Epithelial cell of esophagus (primary cell): ENCODE data around the gene PICALM.

Experiments used
- DNase-seq: peaks from one replicate; pipeline ENCODE4 v3.0.0; 2010; ENCODE audit warnings: low read depth
- H3K4me3 ChIP-seq: 2 replicates; pipeline ENCODE4 v1.5.1; 2011; ENCODE audit warnings: mild to moderate bottlenecking, low read length, control low read depth
- TF ChIP-seq, protein P1 (sequence below): IDR thresholded peaks from 2 replicates; pipeline ENCODE4 v1.5.1; 2011; ENCODE audit warnings: low read depth, mild to moderate bottlenecking, low read length, control low read depth, inconsistent platforms; ENCODE audit not compliant: insufficient read depth; ENCODE audit errors: missing control alignments

Gene PICALM

GRCh38 chr11:86039094-86039493 lies 29.8 kb downstream of the PICALM start:
- no peak overlapping the region for H3K4me3 ChIP-seq
- no peak for DNase-seq
- TF ChIP-seq, protein P1, sequence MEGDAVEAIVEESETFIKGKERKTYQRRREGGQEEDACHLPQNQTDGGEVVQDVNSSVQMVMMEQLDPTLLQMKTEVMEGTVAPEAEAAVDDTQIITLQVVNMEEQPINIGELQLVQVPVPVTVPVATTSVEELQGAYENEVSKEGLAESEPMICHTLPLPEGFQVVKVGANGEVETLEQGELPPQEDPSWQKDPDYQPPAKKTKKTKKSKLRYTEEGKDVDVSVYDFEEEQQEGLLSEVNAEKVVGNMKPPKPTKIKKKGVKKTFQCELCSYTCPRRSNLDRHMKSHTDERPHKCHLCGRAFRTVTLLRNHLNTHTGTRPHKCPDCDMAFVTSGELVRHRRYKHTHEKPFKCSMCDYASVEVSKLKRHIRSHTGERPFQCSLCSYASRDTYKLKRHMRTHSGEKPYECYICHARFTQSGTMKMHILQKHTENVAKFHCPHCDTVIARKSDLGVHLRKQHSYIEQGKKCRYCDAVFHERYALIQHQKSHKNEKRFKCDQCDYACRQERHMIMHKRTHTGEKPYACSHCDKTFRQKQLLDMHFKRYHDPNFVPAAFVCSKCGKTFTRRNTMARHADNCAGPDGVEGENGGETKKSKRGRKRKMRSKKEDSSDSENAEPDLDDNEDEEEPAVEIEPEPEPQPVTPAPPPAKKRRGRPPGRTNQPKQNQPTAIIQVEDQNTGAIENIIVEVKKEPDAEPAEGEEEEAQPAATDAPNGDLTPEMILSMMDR, result no peak

DNA sequence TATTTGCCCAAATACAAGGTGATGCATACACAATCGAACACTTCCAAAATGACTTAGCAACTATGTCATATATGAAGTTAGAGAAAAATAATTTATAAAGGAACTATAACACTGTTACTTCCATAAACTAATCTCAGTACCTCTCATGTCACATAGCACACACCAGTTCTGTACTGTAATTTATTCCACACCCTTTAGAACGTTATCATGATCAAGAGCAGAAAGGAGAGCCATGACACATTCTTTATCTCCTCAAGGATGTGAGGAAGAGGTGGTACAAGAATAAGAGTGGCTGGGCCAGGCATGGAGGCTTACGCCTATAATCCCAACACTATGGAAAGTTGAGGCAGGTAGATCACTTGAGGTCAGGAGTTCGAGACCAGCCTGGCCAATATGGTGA lies 31.1 kb downstream of the PICALM start:
- TF ChIP-seq, protein P1, result no peak
- H3K4me3 ChIP-seq, result no peak overlapping the region
- no peak for DNase-seq

DNA sequence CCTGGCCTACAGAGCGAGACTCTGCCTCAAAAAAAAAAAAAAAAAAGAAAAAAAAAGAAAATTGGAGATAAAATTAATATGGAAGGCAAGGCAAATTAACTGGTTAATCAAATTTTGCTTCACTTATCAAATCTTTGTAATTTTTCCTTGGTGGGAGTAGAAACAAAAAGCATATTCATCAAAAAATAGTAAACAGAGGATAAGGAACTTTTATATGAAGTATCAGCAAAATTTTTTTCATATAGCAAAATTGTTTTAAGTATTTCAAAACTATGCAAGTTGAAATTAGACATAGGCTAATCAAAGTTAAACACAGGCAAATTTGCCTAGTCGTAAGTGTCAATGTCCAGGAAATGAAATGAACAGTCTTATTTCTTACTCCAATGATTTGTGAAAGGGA lies 33.0 kb downstream of the PICALM start:
- TF ChIP-seq, protein P1, result no peak
- no peak for DNase-seq
- no peak overlapping the region for H3K4me3 ChIP-seq

DNA sequence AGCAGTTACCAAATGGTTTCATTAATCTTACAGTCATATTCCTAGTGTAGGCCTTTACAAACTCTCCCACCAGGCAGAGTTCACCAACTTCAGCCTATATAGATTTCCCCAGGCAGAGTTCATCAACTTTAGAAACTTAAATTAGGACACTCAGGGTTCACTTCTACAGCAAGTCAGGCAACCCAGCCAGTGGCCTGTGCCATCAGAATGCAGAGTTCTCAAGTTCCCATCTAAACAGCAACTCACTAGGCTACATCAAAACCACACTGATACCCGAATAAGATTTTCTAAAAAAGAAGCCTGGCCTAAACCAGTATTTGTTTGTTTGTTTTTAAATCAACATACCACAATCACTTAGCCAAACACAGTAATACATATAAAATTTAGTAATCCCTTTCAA lies 33.7 kb downstream of the PICALM start:
- TF ChIP-seq, protein P1, result no peak
- no peak for DNase-seq
- no peak overlapping the region for H3K4me3 ChIP-seq

DNA sequence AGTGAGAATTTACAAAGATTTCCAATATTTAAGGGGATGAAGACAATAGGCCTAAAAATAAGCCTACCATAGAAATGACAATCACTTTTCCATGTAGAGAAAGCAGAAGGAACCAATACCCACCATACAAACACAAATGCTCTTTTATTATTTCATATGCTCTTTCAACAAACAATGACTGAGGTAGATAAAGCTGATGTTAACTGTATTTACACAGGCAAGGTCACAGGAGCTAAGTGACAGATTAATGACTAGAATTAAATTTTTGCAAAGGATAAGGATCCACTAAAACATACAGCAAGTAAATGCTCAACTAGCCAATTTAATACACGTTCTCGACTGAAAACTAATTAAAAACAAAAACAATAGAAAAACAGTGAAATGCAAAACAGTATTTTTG lies 34.2 kb downstream of the PICALM start:
- H3K4me3 ChIP-seq, result no peak overlapping the region
- TF ChIP-seq, protein P1, result no peak
- DNase-seq, result no peak

- no peak for DNase-seq
- H3K4me3 ChIP-seq, result no peak overlapping the region
- TF ChIP-seq, protein P1, result no peak
These were observed 47.5 kb downstream of the PICALM start for GRCh38 chr11:86021377-86021776.

- no peak overlapping the region for H3K4me3 ChIP-seq
- TF ChIP-seq, protein P1, result no peak
- no peak for DNase-seq
These were observed 50.6 kb downstream of the PICALM start for GRCh38 chr11:86018249-86018648.
